ENCODE measurements around the gene BEND6. TPM values are rescaled to one million over a fixed set of nuclear protein-coding genes. Genes with fewer than 3 reads are reported as not detected.

BEND6 gene
- total RNA-seq, 2 donors from 2014 or later, result not detected

DNA sequence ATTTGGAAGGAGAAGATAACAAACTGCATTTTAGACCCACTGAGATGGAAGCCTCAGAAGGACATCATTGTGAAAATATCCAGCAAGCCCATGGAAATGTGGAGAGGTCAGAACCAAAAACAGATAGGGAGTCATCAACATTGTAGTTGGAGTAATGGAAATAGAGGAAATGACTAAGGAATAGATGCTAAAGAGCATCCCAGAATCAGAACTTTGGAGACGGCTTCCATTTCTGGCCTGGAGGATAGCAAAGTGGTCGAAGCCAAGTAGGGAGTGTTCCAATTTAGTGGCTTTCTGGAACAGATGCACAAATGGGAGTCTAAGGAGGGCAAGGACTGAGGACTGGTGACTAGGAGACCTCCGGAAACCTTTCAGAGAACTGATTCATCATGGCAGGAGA, 3.6 kb downstream of the BEND6 start:
- DNase-seq (ENCODE audit: low spot score in 2 of 2) (no peak), ATAC-seq (no peak)
- no peak overlapping the region for H3K27ac Mint-ChIP-seq
- H3K36me3 Mint-ChIP-seq, result peaks cover 5 to 9% of the 10 kb centered on the region in 2 donors
- H3K9me3 Mint-ChIP-seq, result no peaks in the 10 kb centered on the region

- H3K9me3 Mint-ChIP-seq, result no peaks in the 10 kb centered on the region
- no peak overlapping the region for H3K27ac Mint-ChIP-seq
- DNase-seq (ENCODE audit: low spot score in 2 of 2), result no peak
- ATAC-seq, result no peak
- peaks cover 3% of the 10 kb centered on the region in 2 donors for H3K36me3 Mint-ChIP-seq
Observed at GRCh38 chr6:56959094-56959493, 4.2 kb downstream of the BEND6 start.

- no peak for DNase-seq (ENCODE audit: low spot score in 2 of 2)
- H3K36me3 Mint-ChIP-seq, result no peaks in the 10 kb centered on the region
- no peaks in the 10 kb centered on the region for H3K9me3 Mint-ChIP-seq
- no peak for ATAC-seq
- no peak overlapping the region for H3K27ac Mint-ChIP-seq
Observed at GRCh38 chr6:56959938-56960337, 5.0 kb downstream of the BEND6 start.

GRCh38 chr6:56961151-56961550, 6.2 kb downstream of the BEND6 start:
- H3K9me3 Mint-ChIP-seq, result no peaks in the 10 kb centered on the region
- H3K36me3 Mint-ChIP-seq, result no peaks in the 10 kb centered on the region
- DNase-seq (ENCODE audit: low spot score in 2 of 2) (no peak), ATAC-seq (no peak)
- no peak overlapping the region for H3K27ac Mint-ChIP-seq

GRCh38 chr6:56962441-56962840, 7.5 kb downstream of the BEND6 start:
- Mint-ChIP-seq H3K36me3 (no peaks in the 10 kb centered on the region), H3K27ac (no peak overlapping the region), H3K9me3 (no peaks in the 10 kb centered on the region)
- ATAC-seq (peak in 1 of 2 donors; percentile 33), DNase-seq (ENCODE audit: low spot score in 2 of 2) (no peak)

- H3K36me3 Mint-ChIP-seq, result no peaks in the 10 kb centered on the region
- H3K27ac Mint-ChIP-seq, result no peak overlapping the region
- DNase-seq (ENCODE audit: low spot score in 2 of 2) (no peak), ATAC-seq (peak; percentile 22 to 61)
- H3K9me3 Mint-ChIP-seq, result no peaks in the 10 kb centered on the region
Observed at GRCh38 chr6:56963043-56963442, 8.1 kb downstream of the BEND6 start.

DNA sequence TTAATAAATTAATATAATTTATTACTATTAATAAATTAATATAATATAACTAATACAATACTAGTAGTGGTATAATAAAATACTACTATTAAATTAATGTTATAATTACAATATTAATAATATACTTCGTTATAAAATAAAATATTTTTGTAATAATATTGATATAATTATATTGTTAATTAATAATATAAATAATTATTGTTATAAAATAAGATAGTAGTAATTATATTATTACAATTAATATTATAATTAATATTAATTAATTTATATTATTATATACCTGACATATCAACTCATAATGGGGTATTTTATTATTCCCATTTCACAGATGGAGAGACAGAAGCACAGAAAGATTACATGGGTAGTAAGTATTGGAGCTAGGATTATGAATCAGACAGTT, 8.9 kb downstream of the BEND6 start:
- no peak for ATAC-seq
- Mint-ChIP-seq H3K9me3 (no peaks in the 10 kb centered on the region), H3K27ac (no peak overlapping the region), H3K36me3 (no peaks in the 10 kb centered on the region)
- DNase-seq (ENCODE audit: low spot score in 2 of 2), result no peak

GRCh38 chr6:56965126-56965525, 10.2 kb downstream of the BEND6 start:
- ATAC-seq (no peak), DNase-seq (ENCODE audit: low spot score in 2 of 2) (no peak)
- Mint-ChIP-seq H3K9me3 (no peaks in the 10 kb centered on the region), H3K27ac (no peak overlapping the region), H3K36me3 (no peaks in the 10 kb centered on the region)

DNA sequence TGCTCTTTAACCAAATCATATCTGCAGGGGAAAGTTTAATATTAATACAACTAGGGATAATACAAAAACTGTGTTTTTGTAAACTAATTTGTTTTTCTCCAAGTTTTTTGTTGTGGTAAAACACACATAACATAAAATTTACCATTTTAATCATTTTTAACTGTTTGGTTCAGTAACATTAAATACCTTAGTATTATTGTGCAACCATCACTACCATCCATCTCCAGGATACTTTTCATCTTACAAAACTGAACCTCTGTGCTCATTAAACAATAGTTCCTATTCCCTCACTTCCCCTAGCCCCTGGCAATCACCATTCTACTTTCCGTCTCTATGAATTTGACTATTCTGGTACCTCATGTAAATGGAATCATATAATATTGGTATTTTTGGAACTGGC, 15.9 kb downstream of the BEND6 start:
- no peak overlapping the region for H3K27ac Mint-ChIP-seq

GRCh38 chr6:56977192-56977591, 22.3 kb downstream of the BEND6 start:
- Mint-ChIP-seq H3K9me3 (peaks cover 5% of the 10 kb centered on the region in 2 donors), H3K36me3 (peaks cover 0 to 6% of the 10 kb centered on the region in 2 donors), H3K27ac (no peak overlapping the region)
- DNase-seq (ENCODE audit: low spot score in 2 of 2), result no peak
- no peak for ATAC-seq

More for the DNA sequence above, 15.9 kb downstream of the BEND6 start:
- Mint-ChIP-seq H3K9me3 (no peaks in the 10 kb centered on the region), H3K36me3 (no peaks in the 10 kb centered on the region)
- ATAC-seq (no peak), DNase-seq (ENCODE audit: low spot score in 2 of 2) (no peak)

GRCh38 chr6:56978530-56978929, 23.6 kb downstream of the BEND6 start:
- Mint-ChIP-seq H3K9me3 (peaks cover 5% of the 10 kb centered on the region in 2 donors), H3K27ac (no peak overlapping the region), H3K36me3 (peaks cover 0 to 6% of the 10 kb centered on the region in 2 donors)
- ATAC-seq (no peak), DNase-seq (ENCODE audit: low spot score in 2 of 2) (no peak)

DNA sequence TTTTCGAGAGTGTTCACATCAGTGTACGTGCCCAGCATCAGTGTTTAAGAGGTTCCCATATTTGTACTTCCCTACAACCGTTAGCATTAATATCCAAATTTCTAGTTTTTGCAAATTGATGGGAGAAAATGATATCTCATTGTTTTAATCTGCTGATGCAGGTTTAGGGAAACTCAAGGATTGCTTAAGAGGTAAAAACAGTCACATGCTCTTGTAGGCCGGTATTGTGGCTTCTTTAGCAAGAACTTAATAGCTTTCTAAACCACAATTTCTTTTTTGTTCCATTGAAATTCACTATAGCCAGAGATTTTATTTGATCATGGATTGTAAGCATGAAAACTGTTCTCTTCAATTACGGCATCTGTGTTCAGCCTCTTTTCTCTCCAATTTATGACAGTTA, 29.5 kb downstream of the BEND6 start:
- Mint-ChIP-seq H3K27ac (no peak overlapping the region), H3K36me3 (no peaks in the 10 kb centered on the region), H3K9me3 (no peaks in the 10 kb centered on the region)
- ATAC-seq (no peak), DNase-seq (ENCODE audit: low spot score in 2 of 2) (no peak)

GRCh38 chr6:56984884-56985283, 30.0 kb downstream of the BEND6 start:
- no peaks in the 10 kb centered on the region for H3K9me3 Mint-ChIP-seq
- no peaks in the 10 kb centered on the region for H3K36me3 Mint-ChIP-seq
- ATAC-seq, result no peak
- DNase-seq (ENCODE audit: low spot score in 2 of 2), result no peak
- H3K27ac Mint-ChIP-seq, result no peak overlapping the region

- Mint-ChIP-seq H3K27ac (no peak overlapping the region), H3K36me3 (no peaks in the 10 kb centered on the region), H3K9me3 (no peaks in the 10 kb centered on the region)
- DNase-seq (ENCODE audit: low spot score in 2 of 2) (no peak), ATAC-seq (no peak)
Observed at GRCh38 chr6:56986611-56987010, 31.7 kb downstream of the BEND6 start.

DNA sequence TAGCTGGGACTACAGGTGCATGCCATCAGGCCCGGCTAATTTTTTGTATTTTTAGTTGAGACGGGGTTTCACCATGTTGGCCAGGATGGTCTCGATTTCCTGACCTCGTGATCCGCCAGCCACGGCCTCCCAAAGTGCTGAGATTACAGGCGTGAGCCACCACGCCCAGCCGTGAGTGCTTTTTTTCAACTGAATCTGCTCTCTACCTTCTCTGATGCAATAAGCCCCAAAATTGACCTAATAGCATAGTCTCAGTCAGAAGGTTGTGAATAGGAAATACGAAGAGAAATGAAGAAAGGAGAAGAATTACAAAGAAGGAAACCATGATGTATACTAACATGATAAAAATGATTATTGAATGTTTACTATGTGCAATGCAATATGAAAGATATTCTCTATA, 33.2 kb downstream of the BEND6 start:
- no peak for DNase-seq (ENCODE audit: low spot score in 2 of 2)
- Mint-ChIP-seq H3K36me3 (no peaks in the 10 kb centered on the region), H3K9me3 (no peaks in the 10 kb centered on the region), H3K27ac (no peak overlapping the region)
- no peak for ATAC-seq

- H3K36me3 Mint-ChIP-seq, result no peaks in the 10 kb centered on the region
- no peak for DNase-seq (ENCODE audit: low spot score in 2 of 2)
- no peak overlapping the region for H3K27ac Mint-ChIP-seq
- ATAC-seq, result no peak
- no peaks in the 10 kb centered on the region for H3K9me3 Mint-ChIP-seq
Observed at GRCh38 chr6:56992036-56992435, 37.1 kb downstream of the BEND6 start.

GRCh38 chr6:56992703-56993102, 37.8 kb downstream of the BEND6 start:
- Mint-ChIP-seq H3K9me3 (no peaks in the 10 kb centered on the region), H3K27ac (no peak overlapping the region), H3K36me3 (no peaks in the 10 kb centered on the region)
- no peak for ATAC-seq
- no peak for DNase-seq (ENCODE audit: low spot score in 2 of 2)

GRCh38 chr6:56995347-56995902, 40.5 kb downstream of the BEND6 start:
- ATAC-seq, result no peak

GRCh38 chr6:56996401-56996800, 41.5 kb downstream of the BEND6 start:
- no peak overlapping the region for H3K27ac Mint-ChIP-seq

More at GRCh38 chr6:56995347-56995902, 40.5 kb downstream of the BEND6 start:
- Mint-ChIP-seq H3K36me3 (peaks cover 0 to 5% of the 10 kb centered on the region in 2 donors), H3K27ac (no peak overlapping the region), H3K9me3 (no peaks in the 10 kb centered on the region)
- no peak for DNase-seq (ENCODE audit: low spot score in 2 of 2)

More at GRCh38 chr6:56996401-56996800, 41.5 kb downstream of the BEND6 start:
- Mint-ChIP-seq H3K36me3 (peaks cover 0 to 5% of the 10 kb centered on the region in 2 donors), H3K9me3 (no peaks in the 10 kb centered on the region)
- no peak for DNase-seq (ENCODE audit: low spot score in 2 of 2)
- no peak for ATAC-seq
